Measurements from ENCODE around the gene HMG20A.

The HMG20A gene

DNA sequence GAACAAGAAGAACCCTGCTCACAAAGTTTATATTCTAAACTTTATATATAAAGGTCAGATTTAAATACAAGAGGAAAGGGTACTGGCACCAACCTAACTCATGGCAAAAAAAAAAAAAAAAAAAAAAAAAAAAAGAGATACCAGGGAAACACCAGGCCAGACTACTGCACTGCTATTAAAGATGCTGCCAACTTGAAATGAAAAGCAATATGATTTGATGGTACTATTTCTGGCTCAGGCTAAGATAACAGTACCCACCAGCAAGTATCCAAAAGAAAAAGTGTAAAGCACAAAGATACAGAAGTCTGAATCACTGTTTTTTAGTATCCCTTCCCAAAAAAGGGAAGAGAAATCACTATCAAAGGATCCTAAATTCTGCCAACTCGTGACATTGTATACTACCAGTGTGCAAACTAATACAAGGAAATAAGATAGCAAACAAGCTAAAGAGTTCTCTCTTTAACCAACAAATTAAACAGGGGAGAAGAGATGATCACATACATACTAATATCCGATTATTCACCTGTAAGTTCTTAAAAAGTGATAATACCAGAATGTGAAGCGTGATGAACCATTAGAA lies 29.2 kb upstream of the HMG20A start:
- Histone ChIP-seq H3K27me3 (replicated peaks; ENCODE audit: control insufficient read depth, insufficient read depth, low read length) (no peaks in the 10 kb centered on the region), H3K4me3 (replicated peaks; ENCODE audit: low read depth, low read length) (no peak overlapping the region), H3K36me3 (ENCODE audit: control insufficient read depth, insufficient read depth, low read length) (no peaks in the 10 kb centered on the region)
- DNase-seq (ENCODE audit: extremely low read depth, insufficient read length) = no peak
- TF ChIP-seq, protein P1, sequence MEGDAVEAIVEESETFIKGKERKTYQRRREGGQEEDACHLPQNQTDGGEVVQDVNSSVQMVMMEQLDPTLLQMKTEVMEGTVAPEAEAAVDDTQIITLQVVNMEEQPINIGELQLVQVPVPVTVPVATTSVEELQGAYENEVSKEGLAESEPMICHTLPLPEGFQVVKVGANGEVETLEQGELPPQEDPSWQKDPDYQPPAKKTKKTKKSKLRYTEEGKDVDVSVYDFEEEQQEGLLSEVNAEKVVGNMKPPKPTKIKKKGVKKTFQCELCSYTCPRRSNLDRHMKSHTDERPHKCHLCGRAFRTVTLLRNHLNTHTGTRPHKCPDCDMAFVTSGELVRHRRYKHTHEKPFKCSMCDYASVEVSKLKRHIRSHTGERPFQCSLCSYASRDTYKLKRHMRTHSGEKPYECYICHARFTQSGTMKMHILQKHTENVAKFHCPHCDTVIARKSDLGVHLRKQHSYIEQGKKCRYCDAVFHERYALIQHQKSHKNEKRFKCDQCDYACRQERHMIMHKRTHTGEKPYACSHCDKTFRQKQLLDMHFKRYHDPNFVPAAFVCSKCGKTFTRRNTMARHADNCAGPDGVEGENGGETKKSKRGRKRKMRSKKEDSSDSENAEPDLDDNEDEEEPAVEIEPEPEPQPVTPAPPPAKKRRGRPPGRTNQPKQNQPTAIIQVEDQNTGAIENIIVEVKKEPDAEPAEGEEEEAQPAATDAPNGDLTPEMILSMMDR (IDR thresholded peaks at IDR 0.05; ENCODE audit: insufficient read depth, low read length, poor library complexity, severe bottlenecking) = no peak

DNA sequence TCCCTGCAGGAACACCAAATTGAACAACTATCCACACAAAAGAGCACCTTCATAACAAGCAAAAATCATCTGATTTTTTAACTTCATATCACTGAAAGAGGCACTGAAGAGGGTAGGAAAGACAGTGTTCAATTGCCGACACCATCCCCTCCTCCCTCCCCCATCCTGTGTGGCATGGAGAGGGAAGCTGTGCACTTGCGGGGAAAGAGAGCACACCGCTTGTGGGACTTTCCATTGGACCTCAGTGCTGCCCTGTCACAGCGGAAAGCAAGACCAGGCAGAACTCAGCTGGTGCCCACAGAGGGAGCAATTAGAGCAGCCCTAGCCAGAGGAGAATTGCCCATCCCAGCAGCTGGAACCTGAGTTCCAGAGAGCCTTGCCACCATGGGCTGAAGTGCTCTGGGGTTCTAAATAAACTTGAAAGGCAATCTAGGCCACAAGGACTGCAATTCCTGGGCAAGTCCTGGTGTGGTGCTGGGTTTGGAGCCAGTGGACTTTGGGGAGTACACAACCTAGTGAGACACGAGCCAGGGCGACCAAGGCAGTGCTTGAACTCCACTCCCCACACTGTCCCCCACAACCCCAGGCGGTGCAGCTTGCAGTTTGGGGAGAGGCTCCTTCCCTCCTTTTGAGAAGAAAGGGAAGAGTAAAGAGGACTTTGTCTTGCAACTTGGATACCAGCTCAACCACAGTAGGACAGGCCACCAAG lies 27.8 kb upstream of the HMG20A start:
- DNase-seq (ENCODE audit: extremely low read depth, insufficient read length) = no peak
- TF ChIP-seq, protein P1 (IDR thresholded peaks at IDR 0.05; ENCODE audit: insufficient read depth, low read length, poor library complexity, severe bottlenecking) = no peak
- Histone ChIP-seq H3K4me3 (replicated peaks; ENCODE audit: low read depth, low read length) (no peak overlapping the region), H3K27me3 (replicated peaks; ENCODE audit: control insufficient read depth, insufficient read depth, low read length) (no peaks in the 10 kb centered on the region), H3K36me3 (ENCODE audit: control insufficient read depth, insufficient read depth, low read length) (no peaks in the 10 kb centered on the region)

DNA sequence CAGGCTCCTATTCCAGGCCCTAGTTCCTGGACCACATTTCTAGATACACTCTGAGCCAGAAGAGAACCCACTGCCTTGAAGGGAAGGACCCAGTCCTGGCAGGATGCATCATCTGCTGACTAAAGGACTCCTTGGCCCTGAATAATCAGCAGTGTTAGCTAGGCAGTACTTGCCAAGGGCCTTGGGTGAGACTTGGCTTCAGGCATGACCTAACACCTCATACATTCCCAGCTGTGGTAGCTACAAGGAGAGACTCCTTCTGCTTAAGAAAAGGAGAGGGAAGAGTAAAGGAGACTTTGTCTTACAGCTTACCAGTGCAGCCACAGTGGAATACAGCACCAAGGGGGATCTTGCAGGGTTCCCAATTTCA lies 27.2 kb upstream of the HMG20A start:
- Histone ChIP-seq H3K27me3 (replicated peaks; ENCODE audit: control insufficient read depth, insufficient read depth, low read length) (no peaks in the 10 kb centered on the region), H3K4me3 (replicated peaks; ENCODE audit: low read depth, low read length) (no peak overlapping the region), H3K36me3 (ENCODE audit: control insufficient read depth, insufficient read depth, low read length) (no peaks in the 10 kb centered on the region)
- no peak for DNase-seq (ENCODE audit: extremely low read depth, insufficient read length)
- TF ChIP-seq, protein P1 (IDR thresholded peaks at IDR 0.05; ENCODE audit: insufficient read depth, low read length, poor library complexity, severe bottlenecking) = no peak

DNA sequence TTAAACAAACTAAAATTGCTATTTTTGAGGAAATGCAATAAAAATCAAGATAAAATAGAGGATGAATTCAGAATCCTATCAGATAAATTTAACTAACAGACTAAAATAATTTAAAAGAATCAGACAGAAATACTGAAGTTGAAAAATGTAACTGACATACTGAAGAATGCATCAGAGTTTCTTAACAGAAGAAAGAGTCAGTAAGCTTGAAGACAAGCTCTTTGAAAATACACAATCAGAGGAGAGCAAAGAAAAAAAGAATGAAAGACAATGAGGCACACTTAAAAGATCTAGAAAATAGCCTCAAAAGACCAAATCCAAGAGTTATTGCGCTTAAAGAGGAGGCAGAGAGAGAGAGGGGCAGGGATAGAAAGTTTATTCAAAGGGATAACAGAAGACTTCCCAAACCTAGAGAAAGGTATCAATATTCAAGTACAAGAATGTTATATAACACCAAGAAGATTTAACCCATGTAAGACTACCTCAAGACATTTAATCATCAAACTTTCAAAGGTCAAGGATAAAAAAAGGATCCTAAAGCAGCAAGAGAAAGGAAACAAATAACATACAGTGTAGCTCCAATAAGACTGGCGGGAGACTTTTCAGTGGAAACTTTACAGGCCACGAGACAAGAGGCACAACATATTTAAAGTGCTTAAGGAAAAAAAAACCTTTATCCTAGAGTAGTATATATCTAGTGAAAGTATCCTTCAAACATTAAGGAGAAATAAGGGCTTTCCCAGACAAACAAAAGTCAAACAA lies 25.5 kb upstream of the HMG20A start:
- no peak overlapping the region for H3K4me3 ChIP-seq (replicated peaks; ENCODE audit: low read depth, low read length)
- no peak for DNase-seq (ENCODE audit: extremely low read depth, insufficient read length)
- no peaks in the 10 kb centered on the region for H3K36me3 ChIP-seq (ENCODE audit: control insufficient read depth, insufficient read depth, low read length)
- TF ChIP-seq, protein P1 (IDR thresholded peaks at IDR 0.05; ENCODE audit: insufficient read depth, low read length, poor library complexity, severe bottlenecking) = no peak
- H3K27me3 ChIP-seq (replicated peaks; ENCODE audit: control insufficient read depth, insufficient read depth, low read length) = no peaks in the 10 kb centered on the region

DNA sequence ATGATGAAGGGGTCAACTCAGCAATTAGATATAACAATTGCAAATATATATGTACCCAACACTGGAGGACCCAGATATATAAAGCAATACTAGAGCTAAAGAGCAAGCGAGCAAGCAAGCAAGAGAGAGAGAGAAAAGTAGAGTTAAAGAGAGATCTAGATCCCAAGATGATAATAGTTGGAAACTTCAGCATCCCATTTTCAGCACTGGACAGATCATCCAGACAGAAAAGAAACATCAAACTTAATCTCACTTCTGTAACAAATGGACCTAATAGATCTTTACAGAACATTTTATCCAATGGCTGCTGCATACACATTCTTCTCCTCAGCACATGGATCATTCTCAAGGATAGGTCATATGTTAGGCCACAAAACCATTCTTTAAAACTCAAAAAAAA lies 24.0 kb upstream of the HMG20A start:
- Histone ChIP-seq H3K27me3 (replicated peaks; ENCODE audit: control insufficient read depth, insufficient read depth, low read length) (no peaks in the 10 kb centered on the region), H3K4me3 (replicated peaks; ENCODE audit: low read depth, low read length) (no peak overlapping the region), H3K36me3 (ENCODE audit: control insufficient read depth, insufficient read depth, low read length) (no peaks in the 10 kb centered on the region)
- TF ChIP-seq, protein P1 (IDR thresholded peaks at IDR 0.05; ENCODE audit: insufficient read depth, low read length, poor library complexity, severe bottlenecking) = no peak
- DNase-seq (ENCODE audit: extremely low read depth, insufficient read length) = no peak

All from GM06990 (cell line).